K562 treated with DMSO at 1 percent for 4 hours (cell line): ENCODE results near the gene KLF15. TPM values are rescaled to one million over a fixed set of nuclear protein-coding genes. Genes with fewer than 3 reads are reported as not detected.

Experiments
- total RNA-seq: library from RNA; unstranded; fragments of 300-600 nt; gene quantifications from 2 replicates; pipeline ENCODE4 v1.2.3, GENCODE V29; 2022; ENCODE audit not compliant: insufficient read depth

Gene KLF15
- 0.39 TPM in 1 of 2 replicates, not detected in the other for total RNA-seq

GRCh38 chr3:126357295-126358037, at the start of gene KLF15:
KLF15 (minus strand) TSS chr3:126357408; CDS start chr3:126352922, 4,486 bp downstream.

GRCh38 chr3:126394179-126394976, 37.2 kb upstream of the KLF15 start, which contains the start of gene CFAP100:
CFAP100 (plus strand) TSS chr3:126394909; CDS start chr3:126396001, 1,092 bp downstream.

Other genes starting within 250 kb of the KLF15 start
- gene ALDH1L1, start 176.8 kb downstream of the KLF15 start, total RNA-seq: 3.1 and 4.9 TPM in 2 replicates
- not detected in 2 replicates for gene CFAP100, start 37.5 kb upstream of the KLF15 start, total RNA-seq
- 16.8 and 19.0 TPM in 2 replicates for gene ZXDC, start 118.5 kb upstream of the KLF15 start, total RNA-seq
- gene UROC1, start 160.4 kb upstream of the KLF15 start, total RNA-seq: not detected in 2 replicates
- not detected in 2 replicates for gene CHST13, start 166.7 kb upstream of the KLF15 start, total RNA-seq
- gene C3orf22, start 201.5 kb upstream of the KLF15 start, total RNA-seq: not detected in 2 replicates